GM12872 (cell line): ENCODE data around the gene NHLRC4.

Experiments
- TF ChIP-seq, protein P1 (sequence below): IDR thresholded peaks from 3 replicates; pipeline ENCODE4 v1.5.1; 2011; ENCODE audit warnings: low read depth, mild to moderate bottlenecking, low read length, moderate library complexity; ENCODE audit not compliant: insufficient read depth

Gene NHLRC4

DNA sequence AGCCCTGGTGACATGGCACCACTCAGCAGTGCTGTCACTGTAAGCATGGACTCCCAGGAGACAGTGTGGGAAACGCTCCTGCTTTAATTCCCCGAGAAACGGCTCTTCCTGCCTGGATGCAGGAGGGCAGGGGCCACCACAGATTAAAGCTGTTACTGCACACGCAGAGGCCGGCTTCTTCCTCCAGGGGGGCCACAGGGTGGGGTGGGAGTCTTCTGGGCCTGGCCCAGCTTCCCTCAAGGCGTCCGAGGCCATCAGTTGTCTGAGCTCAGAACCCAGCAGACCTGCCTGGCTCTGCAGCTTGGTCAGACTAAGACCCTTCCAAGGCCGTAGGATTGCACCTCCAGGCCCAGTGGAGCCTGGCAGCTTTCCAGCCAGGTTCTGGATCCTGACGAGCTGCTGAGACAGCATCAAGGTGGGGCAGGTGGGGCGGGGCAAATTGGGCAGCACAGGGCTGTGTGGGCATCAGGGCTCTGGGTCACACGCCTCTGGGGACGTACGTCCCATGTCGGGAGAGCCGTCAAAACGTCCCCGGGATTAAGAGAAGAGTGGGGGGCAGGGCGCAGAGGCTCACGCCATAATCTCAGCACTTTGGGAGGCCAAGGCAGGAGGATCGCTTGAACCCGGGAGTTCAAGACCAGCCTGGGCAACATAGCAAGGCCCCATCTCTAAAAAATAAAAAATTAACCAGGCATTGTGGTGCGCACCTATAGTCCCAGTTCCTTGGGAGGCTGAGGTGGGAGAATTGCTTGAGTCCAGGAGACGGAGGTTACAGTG is 44.3 kb upstream of the NHLRC4 start:
- TF ChIP-seq, protein P1, sequence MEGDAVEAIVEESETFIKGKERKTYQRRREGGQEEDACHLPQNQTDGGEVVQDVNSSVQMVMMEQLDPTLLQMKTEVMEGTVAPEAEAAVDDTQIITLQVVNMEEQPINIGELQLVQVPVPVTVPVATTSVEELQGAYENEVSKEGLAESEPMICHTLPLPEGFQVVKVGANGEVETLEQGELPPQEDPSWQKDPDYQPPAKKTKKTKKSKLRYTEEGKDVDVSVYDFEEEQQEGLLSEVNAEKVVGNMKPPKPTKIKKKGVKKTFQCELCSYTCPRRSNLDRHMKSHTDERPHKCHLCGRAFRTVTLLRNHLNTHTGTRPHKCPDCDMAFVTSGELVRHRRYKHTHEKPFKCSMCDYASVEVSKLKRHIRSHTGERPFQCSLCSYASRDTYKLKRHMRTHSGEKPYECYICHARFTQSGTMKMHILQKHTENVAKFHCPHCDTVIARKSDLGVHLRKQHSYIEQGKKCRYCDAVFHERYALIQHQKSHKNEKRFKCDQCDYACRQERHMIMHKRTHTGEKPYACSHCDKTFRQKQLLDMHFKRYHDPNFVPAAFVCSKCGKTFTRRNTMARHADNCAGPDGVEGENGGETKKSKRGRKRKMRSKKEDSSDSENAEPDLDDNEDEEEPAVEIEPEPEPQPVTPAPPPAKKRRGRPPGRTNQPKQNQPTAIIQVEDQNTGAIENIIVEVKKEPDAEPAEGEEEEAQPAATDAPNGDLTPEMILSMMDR: no peak

DNA sequence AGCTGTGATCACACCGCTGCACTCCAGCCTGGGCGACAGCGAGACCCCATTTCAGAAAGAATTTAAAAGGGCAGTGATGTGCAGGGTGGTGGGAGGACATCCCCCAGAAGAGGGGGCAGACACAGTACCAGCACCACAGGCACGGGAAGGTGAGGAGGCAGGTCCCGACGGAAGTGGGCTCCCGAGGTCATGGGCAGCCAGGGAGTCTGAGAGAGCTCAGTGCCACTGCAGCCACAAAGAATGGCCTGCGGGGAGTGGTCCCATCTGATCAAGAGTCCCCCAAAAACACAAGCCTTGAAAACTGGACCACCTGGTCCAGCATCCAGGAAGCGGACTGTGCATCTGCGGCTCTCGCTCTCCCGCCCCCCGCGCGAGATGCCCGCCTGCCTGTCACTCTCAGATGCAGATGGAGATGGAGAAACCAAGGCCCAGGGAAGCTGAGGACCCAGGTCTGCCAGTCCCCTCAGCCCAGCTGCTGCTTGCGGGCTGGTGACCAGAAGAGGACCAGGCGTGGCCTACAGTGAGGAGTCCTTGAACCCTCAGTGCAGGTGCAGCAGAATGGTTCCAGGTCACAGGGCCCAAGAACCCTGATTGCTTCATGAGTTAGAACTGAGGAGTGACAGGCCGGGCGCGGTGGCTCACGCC is 43.6 kb upstream of the NHLRC4 start:
- TF ChIP-seq, protein P1: no peak

- TF ChIP-seq, protein P1: no peak
Measured at GRCh38 chr16:524274-525040, 42.3 kb upstream of the NHLRC4 start.

GRCh38 chr16:525123-525519 is 41.7 kb upstream of the NHLRC4 start:
- TF ChIP-seq, protein P1: no peak

DNA sequence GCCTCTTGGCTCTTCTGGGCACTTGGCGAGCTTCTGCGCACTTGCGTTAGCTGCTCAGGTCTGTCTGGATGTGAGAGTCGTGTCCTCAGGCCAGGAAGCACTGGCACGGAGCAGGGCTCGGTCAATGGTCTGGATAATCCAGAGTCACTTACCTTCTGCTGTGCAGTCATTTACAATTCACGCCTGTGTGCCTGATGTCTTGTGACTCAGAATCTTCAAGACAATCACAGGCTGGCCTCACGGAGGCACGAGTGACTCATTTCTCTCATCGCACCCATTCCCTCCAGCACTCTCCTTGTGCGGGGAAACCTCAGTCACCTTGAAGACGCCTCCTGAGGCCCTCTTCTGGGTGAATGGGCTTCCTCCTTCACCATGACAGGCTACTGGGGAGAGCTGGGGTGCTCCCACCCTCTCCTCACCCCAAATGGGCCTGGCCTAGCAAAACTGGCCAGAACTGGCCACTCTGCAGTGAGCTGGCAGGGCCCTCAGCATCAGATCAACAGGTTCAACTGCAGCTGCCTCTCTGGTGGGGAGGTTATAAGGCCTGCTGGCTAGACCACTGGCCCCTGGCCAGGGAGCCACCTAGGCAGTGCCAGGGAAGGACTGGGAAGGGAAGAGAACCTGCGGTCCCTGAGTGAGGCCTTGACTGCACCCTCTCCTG is 41.2 kb upstream of the NHLRC4 start:
- TF ChIP-seq, protein P1: no peak

DNA sequence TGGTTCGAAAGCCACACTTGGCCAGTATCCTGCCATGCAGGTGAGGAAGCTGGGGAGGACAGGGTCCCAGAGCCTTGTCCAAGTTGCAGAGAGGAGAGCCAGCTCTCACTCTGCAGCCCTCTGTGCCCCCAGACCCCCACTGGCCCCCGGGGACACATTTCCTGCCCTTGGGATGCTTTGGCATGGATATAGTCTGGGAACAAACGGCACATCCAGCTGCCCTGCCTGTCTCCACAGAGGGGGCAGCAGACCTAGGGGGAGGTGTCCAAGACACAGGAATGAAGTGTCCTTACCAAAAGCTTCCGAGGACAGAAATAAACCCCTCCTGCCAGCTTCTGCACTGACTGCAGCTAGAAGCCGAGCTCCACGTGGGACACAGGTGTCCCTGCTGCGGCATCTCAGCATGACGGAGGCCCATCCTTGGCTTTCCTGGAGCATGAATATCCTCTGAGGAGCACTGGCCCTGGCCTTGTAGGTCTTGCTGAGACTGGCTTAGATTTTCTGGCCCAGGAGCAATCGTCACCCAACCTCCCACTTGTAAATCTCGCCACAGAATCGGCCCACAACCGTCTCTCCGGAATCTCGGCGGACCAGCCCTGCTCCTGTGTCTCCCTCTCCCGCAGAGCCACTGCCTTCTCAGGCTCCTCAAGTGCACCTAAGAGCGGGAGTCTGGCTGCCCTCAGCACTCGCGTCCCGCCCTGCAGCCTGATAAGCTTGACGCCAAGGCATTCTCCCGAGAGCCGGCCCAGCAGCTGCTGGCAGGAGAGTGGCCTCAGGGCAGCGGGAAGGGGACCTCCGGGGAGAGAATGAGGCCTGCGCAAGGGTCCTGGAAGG is 40.4 kb upstream of the NHLRC4 start:
- TF ChIP-seq, protein P1: 0 out of 3 replicates have a peak, but pooled peaks have one; percentile 1
